Epithelial cell of esophagus (primary cell): Measurements from ENCODE around the gene NTRK2.

Source experiments
- DNase-seq: peaks from one replicate; pipeline ENCODE4 v3.0.0; 2010; ENCODE audit warnings: low read depth
- H3K4me3 ChIP-seq: 2 replicates; pipeline ENCODE4 v1.5.1; 2011; ENCODE audit warnings: mild to moderate bottlenecking, low read length, control low read depth
- TF ChIP-seq, protein P1 (sequence below): IDR thresholded peaks from 2 replicates; pipeline ENCODE4 v1.5.1; 2011; ENCODE audit warnings: low read depth, mild to moderate bottlenecking, low read length, control low read depth, inconsistent platforms; ENCODE audit not compliant: insufficient read depth; ENCODE audit errors: missing control alignments

Gene NTRK2

GRCh38 chr9:84679571-84679970, 10.0 kb downstream of the NTRK2 start:
- TF ChIP-seq, protein P1, sequence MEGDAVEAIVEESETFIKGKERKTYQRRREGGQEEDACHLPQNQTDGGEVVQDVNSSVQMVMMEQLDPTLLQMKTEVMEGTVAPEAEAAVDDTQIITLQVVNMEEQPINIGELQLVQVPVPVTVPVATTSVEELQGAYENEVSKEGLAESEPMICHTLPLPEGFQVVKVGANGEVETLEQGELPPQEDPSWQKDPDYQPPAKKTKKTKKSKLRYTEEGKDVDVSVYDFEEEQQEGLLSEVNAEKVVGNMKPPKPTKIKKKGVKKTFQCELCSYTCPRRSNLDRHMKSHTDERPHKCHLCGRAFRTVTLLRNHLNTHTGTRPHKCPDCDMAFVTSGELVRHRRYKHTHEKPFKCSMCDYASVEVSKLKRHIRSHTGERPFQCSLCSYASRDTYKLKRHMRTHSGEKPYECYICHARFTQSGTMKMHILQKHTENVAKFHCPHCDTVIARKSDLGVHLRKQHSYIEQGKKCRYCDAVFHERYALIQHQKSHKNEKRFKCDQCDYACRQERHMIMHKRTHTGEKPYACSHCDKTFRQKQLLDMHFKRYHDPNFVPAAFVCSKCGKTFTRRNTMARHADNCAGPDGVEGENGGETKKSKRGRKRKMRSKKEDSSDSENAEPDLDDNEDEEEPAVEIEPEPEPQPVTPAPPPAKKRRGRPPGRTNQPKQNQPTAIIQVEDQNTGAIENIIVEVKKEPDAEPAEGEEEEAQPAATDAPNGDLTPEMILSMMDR: no peak
- no peak overlapping the region for H3K4me3 ChIP-seq
- DNase-seq: no peak

DNA sequence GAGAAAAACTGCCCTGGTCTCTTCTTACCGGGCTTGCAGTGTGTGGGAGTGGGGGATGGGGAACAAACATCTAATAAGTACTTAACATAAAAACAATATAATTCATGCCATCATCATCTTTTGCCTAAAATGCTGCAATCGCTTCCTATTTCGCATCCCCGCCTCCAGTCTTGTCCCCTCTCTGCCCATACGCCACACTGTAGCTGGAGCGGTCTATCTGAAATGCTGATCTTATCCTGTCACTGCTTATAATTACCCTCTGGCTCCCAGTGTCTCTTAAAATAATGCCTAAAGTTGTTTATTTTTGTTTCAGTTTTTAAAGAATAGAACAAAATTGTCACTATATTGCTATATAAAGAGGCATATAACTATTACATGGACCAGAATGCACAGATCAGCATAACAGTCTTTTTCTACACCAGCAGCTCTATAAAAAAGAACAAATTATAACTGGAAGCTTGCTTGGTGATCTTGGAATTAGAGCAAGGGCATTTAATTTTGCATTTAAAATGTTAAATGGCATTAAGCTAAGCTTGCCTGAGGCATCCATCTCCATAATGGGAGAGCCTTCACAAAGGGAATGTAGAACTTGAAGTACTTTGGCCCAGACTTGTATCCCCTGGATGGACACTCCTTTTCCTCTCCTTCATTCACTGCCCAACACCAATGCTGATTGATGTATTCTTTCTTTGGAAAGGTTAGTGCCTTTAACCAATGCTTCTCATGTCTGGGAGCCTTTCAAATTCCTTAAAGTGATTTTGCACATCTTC, 12.2 kb downstream of the NTRK2 start:
- H3K4me3 ChIP-seq: no peak overlapping the region
- TF ChIP-seq, protein P1: no peak
- DNase-seq: no peak

- no peak overlapping the region for H3K4me3 ChIP-seq
- DNase-seq: no peak
- TF ChIP-seq, protein P1: no peak
These were observed 16.5 kb downstream of the NTRK2 start for GRCh38 chr9:84686068-84686467.

- no peak for DNase-seq
These were observed 19.4 kb downstream of the NTRK2 start for GRCh38 chr9:84688956-84689355.

GRCh38 chr9:84691634-84692033, 22.1 kb downstream of the NTRK2 start:
- no peak overlapping the region for H3K4me3 ChIP-seq
- TF ChIP-seq, protein P1: no peak
- no peak for DNase-seq

More at GRCh38 chr9:84688956-84689355, 19.4 kb downstream of the NTRK2 start:
- H3K4me3 ChIP-seq: no peak overlapping the region
- TF ChIP-seq, protein P1: no peak

DNA sequence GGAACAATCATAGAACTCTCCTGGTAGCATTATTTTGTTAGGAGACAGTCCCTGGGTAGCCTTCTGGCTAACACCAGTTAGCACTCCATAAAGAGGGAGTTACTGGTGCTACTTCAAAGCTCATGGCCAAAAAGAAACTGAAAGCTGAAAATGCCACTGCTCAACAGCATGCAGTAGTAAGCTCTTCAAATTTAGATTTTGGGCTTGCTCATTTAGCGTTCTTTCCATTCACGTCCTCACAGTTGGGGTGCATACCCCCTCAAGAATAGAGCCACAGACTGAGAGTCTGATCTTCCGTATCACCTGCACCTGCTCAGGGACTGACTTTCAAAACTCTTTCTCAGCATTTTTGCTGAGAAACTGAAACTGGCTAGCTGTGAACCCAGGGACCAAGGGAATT, 24.7 kb downstream of the NTRK2 start:
- no peak overlapping the region for H3K4me3 ChIP-seq
- TF ChIP-seq, protein P1: no peak
- DNase-seq: no peak

DNA sequence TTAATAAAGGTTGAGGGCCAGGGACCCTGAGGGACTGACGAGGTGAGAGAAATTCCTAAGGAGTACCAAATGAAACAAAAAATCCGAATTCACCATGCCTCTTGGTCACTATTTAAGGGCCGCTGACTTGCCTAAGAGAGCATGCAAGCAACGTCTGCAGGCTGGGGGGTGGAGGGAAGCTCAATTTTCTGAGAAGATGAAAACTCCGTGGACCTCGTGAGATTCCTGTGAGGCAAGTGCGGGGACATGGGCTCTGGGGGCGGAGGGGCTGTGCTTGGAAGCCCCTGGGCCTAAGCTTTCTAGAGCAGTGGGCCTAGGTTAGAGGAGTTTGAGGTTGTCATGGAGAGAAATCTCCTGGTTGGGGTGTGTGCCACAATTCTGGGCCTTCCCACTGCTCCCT, 27.5 kb downstream of the NTRK2 start:
- H3K4me3 ChIP-seq: no peak overlapping the region
- TF ChIP-seq, protein P1: no peak
- DNase-seq: no peak
